BJ (cell line): ENCODE data around the gene ZFYVE28. TPM values are rescaled to one million over a fixed set of nuclear protein-coding genes. Genes with fewer than 3 reads are reported as not detected.

Experiments used
- CTCF ChIA-PET: fragments of 350-600 bp; formaldehyde crosslinking; extraction: SDS; loops from one replicate; lab custom pipeline; 2021; ENCODE audit warnings: antibody characterized with exemption, inconsistent platforms; lab: Yijun Ruan, JAX
- POLR2A ChIA-PET: fragments of 300-600 bp; sonication (Branson Sonifier 250); formaldehyde crosslinking; extraction: SDS; loops from one replicate; lab custom pipeline; 2021; ENCODE audit warnings: antibody characterized with exemption; lab: Charles Lee
- DNase-seq: peaks from one replicate; pipeline ENCODE4 v3.0.0-alpha.2; 2011; ENCODE audit warnings: low read depth
- H3K27me3 ChIP-seq: 2 replicates; pipeline ENCODE4 v1.6.0; 2011; ENCODE audit warnings: low read length; ENCODE audit not compliant: control insufficient read depth, insufficient read depth
- H3K36me3 ChIP-seq: 2 replicates; pipeline ENCODE4 v1.5.1; 2011; ENCODE audit warnings: low read length; ENCODE audit not compliant: control insufficient read depth, insufficient read depth
- H3K4me3 ChIP-seq: 2 replicates; pipeline ENCODE4 v1.5.1; 2011; ENCODE audit warnings: low read depth, mild to moderate bottlenecking, control low read depth, low read length
- polyA plus RNA-seq: library from polyadenylated mRNA; depleted of rRNA; stranded (reverse); fragments of >200 nt; gene quantifications from 2 replicates; pipeline ENCODE4 v1.2.3, GENCODE V29; 2011
- TF ChIP-seq, protein P1 (sequence below): IDR thresholded peaks from 2 replicates; pipeline ENCODE4 v1.5.1; 2011; ENCODE audit warnings: low read depth, mild to moderate bottlenecking, control low read depth, inconsistent platforms, low read length, moderate library complexity; ENCODE audit not compliant: insufficient read depth

The ZFYVE28 gene
- polyA plus RNA-seq, 1 experiment, result 4.4 TPM

DNA sequence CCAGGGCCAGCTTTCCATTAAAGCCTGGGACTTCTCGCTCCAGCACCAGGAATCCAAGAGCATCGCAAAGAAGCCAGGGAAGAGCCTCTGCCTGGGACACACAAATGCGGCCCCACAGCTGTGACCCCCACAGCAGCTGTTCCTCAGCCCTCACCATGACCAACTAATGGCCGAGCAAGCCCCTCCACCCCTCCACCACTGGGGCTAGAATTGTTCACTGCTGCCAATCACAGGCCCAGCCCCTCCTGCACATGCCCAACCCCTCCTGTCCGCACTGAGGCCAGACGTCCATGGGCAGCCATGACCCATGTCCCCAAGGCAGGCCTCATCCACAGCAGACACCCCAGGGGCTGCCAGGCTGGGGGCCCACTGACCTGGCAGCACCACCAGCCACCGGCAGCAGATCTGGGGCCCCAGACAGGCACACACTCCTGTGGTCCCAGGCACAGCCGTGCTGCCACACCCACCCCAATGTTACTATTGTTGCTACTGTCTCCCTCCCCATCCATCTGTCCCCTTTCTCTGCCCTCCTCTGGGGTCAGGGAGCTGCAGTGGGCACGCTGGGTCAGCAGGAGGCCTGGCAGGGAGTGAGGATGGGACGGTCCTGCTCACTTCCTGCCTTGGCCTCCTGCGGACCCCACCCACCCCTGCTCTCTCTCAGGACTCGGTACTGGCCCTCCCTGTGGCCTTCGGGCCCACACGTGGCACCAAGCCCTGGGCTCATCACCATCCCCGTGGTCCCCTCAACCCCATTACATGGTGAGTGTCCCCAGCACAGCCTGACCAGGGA, 56.0 kb downstream of the ZFYVE28 start:
- Histone ChIP-seq H3K36me3 (no peaks in the 10 kb centered on the region), H3K27me3 (no peaks in the 10 kb centered on the region; the same call in 1 of the 2 replicates), H3K4me3 (no peak overlapping the region)
- no peak for DNase-seq
- POLR2A ChIA-PET, result no interaction called here
- CTCF ChIA-PET, result no interaction called here
- TF ChIP-seq, protein P1, sequence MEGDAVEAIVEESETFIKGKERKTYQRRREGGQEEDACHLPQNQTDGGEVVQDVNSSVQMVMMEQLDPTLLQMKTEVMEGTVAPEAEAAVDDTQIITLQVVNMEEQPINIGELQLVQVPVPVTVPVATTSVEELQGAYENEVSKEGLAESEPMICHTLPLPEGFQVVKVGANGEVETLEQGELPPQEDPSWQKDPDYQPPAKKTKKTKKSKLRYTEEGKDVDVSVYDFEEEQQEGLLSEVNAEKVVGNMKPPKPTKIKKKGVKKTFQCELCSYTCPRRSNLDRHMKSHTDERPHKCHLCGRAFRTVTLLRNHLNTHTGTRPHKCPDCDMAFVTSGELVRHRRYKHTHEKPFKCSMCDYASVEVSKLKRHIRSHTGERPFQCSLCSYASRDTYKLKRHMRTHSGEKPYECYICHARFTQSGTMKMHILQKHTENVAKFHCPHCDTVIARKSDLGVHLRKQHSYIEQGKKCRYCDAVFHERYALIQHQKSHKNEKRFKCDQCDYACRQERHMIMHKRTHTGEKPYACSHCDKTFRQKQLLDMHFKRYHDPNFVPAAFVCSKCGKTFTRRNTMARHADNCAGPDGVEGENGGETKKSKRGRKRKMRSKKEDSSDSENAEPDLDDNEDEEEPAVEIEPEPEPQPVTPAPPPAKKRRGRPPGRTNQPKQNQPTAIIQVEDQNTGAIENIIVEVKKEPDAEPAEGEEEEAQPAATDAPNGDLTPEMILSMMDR, result no peak

DNA sequence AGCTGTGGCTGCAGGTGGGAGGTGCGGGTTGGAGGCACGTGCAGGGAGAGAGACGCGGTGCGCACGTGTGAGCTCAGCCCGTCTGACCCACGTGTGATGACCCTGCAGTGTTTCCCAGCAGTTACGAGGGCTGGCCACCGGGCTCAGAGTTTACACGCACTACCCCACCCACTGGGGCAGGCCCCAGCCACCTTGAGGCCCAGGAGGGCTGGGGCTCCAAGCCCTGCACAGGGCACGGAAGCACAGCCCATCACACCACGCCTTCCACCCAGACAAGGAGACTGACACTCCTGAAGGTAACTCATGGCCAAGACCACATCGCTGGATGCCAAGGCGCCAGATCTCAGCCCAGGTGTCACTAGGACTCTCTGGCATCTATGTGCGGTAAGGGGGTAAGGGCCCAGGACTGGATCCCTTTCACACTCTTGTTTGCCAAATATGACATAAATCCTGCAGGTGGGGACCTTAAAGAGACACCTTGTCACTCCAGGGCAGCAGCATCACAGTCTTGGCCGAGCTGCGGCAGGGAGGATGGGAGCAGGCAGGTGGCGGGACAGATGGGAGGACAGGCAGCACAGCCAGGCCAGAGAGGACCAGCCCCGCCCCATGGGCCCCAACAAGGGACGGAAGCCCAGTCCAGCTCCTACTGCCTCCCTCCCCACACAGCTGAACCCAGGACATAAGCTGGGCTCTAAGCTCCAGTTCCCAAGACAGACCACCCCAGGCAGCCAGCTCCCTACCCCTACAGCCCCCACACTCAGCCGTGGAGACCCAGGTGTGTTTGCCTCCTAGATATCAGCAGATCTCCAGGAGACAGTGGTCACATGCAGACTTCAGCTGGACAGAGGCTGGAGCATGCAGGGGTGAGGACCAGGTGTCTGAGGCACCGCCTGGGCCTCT, 56.8 kb downstream of the ZFYVE28 start:
- TF ChIP-seq, protein P1, result no peak
- DNase-seq, result no peak
- CTCF ChIA-PET, result interaction anchor here (0.9 kb wide), 1 partner anchor 27 kb away, joined by 3 read pairs; no protein-coding TSS in a partner anchor
- no peaks in the 10 kb centered on the region; the same call in 1 of the 2 replicates for H3K27me3 ChIP-seq
- H3K36me3 ChIP-seq, result no peaks in the 10 kb centered on the region
- H3K4me3 ChIP-seq, result no peak overlapping the region
- POLR2A ChIA-PET, result no interaction called here

DNA sequence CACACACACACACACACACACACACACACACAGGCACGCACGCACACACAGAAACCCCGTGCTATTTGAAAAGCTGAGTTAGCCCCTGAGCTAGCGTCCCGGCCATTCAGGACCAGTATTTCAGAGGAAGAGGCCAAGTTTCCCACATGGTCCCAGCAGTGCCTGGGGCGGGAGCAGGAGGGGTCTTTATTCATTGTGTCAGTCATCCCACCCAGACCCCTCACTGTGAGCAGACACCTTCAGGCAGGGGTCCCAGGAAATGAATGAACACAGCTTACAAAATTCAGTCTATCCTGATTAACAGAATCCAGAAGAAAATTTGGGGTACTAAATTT, 58.1 kb downstream of the ZFYVE28 start:
- CTCF ChIA-PET, result interaction anchor here (0.6 to 1.0 kb wide), 3 partner anchors 10 to 123 kb away, joined by 3 to 5 read pairs (median 4); no protein-coding TSS in a partner anchor
- no peak overlapping the region for H3K4me3 ChIP-seq
- no peak for DNase-seq
- TF ChIP-seq, protein P1, result no peak
- POLR2A ChIA-PET, result no interaction called here
- no peaks in the 10 kb centered on the region; the same call in 1 of the 2 replicates for H3K27me3 ChIP-seq
- no peaks in the 10 kb centered on the region for H3K36me3 ChIP-seq

DNA sequence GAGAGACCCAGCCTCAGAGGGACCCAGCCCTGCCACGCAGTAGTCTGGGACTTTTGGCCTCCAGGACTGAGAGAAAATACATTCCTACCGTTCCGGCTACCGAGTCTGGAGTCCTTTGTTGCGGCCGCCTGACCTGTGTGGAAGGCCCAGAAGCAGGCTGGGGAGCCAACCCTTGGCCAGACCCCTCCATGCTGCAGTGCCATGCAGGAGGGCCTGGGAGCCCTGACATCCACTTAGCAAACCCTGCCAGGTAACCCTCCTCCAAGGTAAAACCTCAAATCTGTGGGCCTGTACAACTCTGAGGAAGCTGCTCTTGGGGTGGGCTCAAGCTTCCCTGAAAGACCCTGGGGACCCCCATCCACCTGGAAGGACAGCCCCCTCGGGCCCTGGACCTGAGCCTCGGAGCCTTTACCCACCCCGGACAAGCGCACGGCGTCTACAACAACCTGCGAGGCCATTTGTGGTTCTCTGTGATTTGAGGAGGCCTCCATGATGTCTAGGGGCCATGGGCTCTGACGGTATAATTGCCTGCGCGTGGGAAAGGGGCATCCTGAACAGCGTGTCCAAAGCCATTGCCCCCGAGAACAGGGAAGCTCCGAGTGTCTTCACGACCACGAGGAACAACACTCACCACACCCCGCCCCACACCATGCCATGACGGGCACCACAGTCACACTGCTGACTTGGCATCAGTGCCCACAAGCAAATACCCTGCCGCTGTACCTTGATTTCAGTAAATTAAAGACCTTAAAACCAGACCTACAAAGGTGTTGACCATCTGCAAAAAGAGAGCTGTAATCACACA, 58.7 kb downstream of the ZFYVE28 start:
- no peak for DNase-seq
- Histone ChIP-seq H3K27me3 (no peaks in the 10 kb centered on the region; the same call in 1 of the 2 replicates), H3K36me3 (no peaks in the 10 kb centered on the region), H3K4me3 (no peak overlapping the region)
- TF ChIP-seq, protein P1, result no peak
- POLR2A ChIA-PET, result no interaction called here
- CTCF ChIA-PET, result interaction anchor here (0.6 to 1.0 kb wide), 2 partner anchors 10 to 116 kb away, joined by 4 to 5 read pairs; no protein-coding TSS in a partner anchor
